Activated CD4-positive, alpha-beta T cell treated with anti-CD3 and anti-CD28 coated beads for 1 hour (primary cell): ENCODE data around the gene PPP1R3G.

Experiments used
- DNase-seq: peaks from one replicate; pipeline ENCODE4 v3.0.0-alpha.2; 2020

The PPP1R3G gene

GRCh38 chr6:5073992-5074391 lies 11.1 kb upstream of the PPP1R3G start:
- no peak for DNase-seq

DNA sequence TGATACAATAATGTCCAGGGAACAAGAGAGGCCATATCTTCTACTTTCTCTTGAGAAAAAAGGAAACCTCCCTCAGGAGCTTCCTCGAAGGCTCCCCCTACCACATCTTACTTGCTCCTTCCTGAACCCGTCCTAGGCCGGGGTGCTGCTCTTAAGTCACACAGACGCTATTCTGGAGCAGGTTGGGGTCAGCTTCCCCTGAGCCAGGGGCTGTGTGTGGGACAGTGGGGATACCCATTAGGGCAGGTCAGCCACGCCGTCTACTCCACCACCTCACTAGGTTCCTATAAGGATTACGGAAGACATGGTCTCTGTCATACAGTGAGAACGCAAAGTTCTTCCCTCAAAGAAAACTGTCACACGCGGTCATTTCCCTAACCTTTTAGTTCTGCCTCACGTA lies 8.2 kb upstream of the PPP1R3G start:
- DNase-seq = no peak

DNA sequence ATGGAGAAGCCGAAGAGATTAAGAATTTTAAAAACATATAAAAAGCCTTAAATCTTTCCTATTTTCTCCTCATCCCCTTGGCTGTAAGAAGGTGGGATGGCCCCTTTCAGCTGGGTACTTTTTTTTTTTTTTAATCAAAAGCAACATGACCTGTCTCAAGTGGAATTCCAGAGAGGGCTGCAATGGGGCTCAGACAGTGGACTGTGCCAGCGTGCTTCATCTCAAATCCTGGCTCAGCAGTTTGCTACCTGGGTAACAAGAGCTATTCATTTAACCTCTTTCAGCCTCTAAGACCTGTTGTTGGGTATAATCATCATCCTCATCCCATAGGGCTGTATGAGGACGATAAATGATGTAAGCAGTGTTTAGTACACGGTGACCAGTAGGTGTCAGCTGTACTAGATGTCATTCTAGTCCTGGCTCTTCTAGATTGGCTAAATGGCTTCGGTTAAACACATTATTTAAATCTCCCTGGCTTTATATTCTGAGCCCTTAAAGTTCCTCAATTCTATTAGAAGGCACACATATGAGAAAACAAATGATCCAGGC lies 6.9 kb upstream of the PPP1R3G start:
- no peak for DNase-seq

- no peak for DNase-seq
Observed at GRCh38 chr6:5079692-5080091, 5.4 kb upstream of the PPP1R3G start.

DNA sequence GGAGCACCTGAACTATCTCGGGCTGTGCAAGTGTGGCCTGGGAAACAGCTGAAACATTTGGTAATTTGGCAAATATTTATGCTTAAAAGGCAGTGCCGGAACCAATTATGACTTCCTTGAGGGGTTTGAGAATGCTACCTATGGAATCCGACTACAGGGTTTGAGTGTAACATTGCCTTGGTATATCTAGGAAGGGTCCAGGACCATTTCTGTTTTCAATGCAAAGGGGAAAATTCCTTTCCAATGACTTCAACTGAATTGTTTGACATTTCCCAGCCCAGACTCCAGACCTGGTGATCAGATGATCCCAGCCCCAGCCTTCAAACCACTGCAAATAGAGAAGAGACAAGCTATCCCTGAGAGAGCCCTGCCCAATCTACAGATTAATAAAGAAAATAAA lies 4.6 kb upstream of the PPP1R3G start:
- no peak for DNase-seq

DNA sequence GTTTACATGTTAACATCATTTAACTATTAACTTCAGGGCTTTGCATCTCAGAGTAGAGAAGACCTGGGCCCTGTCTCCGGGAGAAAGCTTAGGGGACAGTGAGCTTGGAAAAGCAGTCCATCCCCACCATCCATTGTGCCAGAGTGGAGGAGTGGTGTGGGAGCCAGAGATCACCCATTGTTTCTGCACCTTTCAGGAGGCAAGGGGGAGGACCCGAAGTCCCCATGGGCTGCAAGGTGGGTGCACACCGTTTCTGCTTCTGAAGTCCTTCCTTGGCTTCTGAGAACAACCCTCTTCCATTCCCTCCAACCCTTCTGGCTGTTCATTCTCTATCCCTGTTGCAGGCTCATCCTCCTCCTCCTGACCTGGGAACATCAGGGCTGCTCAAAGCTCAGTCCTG lies 4.0 kb upstream of the PPP1R3G start:
- no peak for DNase-seq

GRCh38 chr6:5081955-5082354 lies 3.2 kb upstream of the PPP1R3G start:
- no peak for DNase-seq

DNA sequence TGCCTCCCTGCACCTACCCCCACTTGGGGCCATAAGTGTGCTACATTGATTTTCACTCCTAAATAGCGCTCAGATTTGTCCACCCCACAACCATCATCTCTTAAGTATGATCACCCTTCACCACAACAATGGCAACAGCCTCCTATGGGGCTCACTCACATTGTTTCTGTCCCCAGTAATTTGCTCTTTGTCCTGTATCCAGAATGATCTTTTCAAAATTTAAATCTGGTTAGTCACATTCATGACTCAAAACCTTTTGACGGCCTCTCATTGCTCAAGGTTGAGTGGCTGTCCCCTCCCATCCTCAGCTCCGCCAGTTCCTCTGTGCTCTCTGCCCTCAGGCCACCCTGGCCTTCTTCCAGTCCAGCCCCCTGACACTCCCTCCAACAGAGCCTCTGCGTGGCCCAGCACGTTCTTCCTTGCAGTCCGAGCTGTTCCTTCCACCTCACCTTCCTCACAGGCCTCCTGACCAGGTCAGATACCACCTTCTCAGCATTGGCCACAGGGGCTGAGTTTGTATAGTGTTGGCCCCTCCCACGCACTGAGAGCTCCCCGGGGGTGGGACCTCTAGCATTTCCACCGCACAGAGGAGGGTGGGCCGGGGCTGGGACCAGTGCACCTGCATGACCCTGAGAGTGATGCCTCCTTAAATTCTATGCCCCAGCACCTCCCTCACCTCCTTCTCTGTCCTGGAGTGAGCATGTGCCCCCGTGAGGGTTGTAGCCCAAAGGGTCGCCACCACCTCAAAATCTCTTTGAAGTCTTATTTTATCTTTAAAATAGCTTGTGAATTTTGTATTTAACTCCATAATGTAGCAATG lies 2.4 kb upstream of the PPP1R3G start:
- DNase-seq = no peak

DNA sequence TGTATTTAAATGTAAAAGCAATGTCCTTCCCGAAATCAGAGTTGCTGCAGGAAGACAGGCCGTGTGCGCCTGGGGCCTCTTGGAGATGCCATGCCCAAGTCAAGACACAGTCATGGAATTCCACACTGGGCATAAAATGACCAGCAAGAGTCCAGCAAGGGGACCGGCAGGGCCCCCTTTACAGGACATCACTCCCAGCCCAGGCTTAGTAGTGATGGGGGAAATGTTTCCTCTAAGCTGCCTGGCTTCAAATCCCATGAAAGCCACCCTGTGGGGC lies 1.9 kb upstream of the PPP1R3G start:
- DNase-seq = no peak

DNA sequence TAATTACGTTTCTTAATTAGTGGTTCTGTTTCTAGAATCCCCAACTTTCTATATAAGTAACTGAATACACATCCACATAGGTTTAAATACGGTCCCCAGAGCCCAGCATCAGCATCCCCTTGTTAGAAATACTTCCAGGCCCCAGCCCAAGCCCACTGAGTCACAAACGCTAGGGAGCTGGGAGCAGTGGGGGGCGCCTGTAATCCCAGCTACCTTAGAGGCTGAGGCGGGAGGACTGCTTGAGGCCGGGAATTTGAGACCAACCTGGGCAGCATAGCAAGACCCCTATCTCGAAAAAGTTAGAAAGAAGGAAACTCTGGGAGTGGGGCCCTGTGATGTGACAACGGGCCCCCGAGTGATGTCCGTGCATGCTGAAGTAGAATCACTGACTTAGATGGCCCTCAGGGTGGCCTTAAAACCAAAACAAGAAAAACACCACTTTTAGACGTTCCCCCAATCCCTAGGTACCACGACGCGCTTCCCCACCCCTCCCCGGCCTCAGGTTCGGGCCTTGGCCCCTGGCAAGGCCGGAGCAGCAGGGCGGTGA lies 1.3 kb upstream of the PPP1R3G start:
- DNase-seq = no peak

GRCh38 chr6:5084360-5084780 lies 771 bp upstream of the PPP1R3G start:
- DNase-seq = no peak

- no peak for DNase-seq
Observed at GRCh38 chr6:5085648-5086293, 630 bp downstream of the PPP1R3G start.

DNA sequence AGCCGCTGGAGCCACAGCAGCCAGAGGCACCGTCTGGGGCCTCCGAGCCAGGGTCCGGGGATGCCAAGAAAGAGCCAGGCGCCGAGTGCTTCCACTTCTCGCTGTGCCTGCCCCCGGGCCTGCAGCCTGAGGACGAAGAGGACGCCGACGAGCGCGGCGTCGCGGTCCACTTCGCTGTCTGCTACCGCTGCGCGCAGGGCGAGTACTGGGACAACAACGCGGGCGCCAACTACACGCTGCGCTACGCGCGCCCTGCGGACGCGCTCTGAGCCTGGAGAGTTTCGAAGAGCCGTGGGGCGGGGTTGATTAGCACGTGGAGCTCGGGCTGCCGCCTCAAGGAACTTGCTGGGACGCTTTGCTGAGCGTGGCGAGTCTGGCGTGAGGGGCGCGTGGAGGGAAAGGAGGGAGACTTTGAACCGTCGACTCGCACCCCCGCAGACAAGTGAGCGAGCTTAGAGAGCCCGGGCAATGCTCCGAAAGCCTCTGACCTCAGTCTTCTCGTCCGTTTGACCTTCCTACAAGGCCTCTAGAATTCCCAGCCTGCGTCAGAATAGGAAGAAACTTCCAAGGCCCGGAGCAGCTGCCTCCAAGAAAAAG lies 1.3 kb downstream of the PPP1R3G start:
- DNase-seq = no peak

DNA sequence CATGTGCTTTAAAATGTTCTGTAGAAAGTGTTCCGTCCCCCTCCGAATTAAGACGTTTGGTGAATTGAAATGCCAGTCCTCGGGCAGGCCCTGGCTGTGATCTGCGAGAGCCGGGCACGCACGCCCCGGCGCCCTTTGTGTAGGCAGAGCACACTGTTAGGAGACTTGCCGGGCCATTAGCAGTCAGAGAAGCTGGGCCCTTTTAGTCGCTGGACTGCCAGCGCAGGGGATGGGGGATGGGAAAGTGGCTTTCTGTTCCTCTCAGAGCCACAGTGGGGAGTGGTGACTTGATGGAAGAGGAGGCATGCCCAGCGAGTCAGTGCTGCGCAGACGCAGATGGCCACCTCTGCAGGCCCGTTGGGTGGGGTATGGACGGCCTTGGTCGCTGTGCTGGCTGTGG lies 2.2 kb downstream of the PPP1R3G start:
- no peak for DNase-seq

GRCh38 chr6:5088780-5089179 lies 3.6 kb downstream of the PPP1R3G start:
- DNase-seq = no peak

DNA sequence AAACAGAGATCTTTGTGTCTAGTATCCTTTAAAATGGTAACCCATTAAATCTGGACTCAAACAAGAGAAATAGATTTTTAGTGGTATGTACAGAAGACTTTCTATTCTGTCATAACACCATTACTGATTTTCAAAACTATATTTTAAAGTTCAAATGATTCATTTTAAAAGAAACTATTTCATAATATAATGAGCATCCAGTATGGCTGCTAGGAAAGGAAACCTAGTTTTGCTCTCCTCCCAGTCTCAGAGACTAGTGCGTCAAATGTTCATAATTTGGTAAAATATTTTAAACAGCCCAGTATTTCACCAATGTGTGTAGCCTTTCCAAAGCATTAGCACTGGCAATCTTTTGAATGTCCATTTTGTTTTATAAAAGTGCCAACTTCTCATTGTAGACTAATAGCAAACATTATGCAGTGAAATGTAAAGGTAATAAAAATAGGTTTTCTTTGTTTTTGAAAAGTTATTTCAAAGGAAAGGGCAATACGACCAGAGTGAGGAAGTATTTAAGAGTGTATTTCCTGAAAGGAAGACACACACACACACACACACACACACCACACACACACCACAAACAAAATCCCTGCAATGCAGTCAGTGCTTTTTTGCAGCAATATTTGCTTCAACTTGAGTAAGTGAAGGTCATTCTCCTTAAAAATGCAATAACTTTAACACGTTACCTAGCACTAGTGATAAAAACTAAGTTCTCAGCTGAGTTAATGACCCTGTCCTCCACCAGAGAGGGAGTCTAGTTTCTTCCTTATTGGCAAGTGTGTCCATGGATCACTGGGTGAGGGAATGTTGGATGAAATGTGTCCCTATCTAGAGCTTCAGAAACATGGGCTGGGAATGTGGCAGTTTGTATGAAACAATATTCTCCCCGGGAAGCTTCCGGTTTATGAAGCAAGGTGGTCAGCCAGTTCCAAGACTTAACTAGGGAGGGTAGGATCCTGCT lies 4.6 kb downstream of the PPP1R3G start:
- DNase-seq = no peak

GRCh38 chr6:5090603-5091002 lies 5.5 kb downstream of the PPP1R3G start:
- DNase-seq = no peak

DNA sequence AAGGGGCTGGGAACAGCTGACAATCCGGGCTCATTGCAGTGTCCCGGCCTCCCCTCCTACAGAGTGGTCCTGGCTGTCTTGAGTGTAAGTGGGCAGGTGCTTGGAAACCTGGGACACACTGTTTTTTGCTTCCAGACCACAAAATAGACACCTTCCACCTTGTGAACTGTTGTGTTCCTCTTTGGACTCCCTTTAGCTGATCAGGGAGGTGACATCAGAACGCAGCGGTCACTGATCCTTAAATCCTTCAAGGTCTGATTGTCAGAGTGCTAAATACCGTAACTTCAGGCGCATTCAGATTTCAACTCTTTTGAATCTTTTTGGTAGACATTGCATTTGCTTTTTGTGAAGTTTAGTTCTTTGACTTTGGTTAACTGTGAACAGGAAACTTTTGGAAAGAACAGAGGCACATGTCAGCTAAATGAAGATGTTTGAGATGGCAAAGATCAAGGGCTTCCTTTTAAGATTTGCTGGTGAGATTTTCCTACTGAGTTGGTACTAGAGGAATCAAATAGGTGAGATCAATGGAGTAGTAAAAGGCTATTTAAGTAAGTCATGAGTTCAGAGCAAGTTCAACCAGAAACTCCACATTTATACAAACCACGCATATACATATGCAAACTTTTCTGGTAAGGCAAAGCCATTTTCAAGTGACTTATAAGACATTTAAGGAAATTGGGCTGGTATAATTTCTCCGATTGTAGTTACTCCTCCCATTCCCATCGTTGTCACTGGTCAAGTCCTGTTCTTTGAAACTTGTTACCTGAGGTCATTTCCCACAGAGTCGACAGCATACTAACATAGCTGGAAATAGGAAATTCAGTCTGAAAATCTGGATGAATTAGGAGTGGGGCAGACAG lies 6.3 kb downstream of the PPP1R3G start:
- no peak for DNase-seq

DNA sequence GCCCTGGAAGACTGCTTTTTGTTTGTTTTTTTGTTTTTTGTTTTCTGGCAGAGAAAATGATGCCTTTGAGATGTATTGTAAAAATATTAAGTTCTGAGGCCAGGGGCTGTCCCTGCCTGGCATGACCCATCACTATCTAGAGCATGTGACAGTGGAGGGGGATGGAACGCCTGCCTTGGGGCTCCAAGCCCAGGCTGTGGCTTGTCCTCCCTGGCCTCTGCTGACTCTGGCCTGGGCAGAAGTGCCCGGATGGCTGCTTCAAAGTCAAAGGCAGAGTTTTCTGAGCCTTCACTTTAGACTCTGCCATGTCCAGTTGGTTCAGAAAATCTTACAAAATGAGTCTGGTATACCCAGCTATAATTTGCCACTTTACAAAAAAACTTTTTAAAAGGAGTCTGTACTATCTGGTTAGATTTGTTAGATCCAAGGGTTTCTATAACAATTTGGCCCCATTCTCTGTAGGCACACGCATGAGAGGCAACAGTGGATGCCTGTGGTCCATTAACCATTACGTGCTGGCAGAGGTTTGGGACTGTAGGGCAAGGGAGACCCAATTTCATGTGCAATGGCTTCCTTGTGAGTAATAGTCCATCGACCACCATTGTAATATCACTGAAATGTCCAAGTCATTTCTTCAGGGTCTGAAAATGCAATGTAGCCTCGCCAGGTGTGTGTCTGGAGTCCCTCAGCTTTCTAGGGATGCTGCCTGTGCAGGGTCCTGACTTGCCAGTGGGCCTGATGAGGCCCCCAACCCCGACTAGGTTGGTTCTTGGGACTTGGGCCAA lies 8.3 kb downstream of the PPP1R3G start:
- DNase-seq = no peak

- DNase-seq = no peak
Observed at GRCh38 chr6:5094327-5094726, 9.2 kb downstream of the PPP1R3G start.

GRCh38 chr6:5095236-5095635 lies 10.1 kb downstream of the PPP1R3G start:
- DNase-seq = no peak
